HG02885 (cell line): ENCODE data around the gene AP1M2.

Experiments
- ATAC-seq: cut with Tn5 transposase; IDR thresholded peaks from one replicate; pipeline ENCODE4 v1.9.1; 2021; ENCODE audit warnings: mild to moderate bottlenecking; ENCODE audit not compliant: unreplicated experiment, poor library complexity

AP1M2 gene

GRCh38 chr19:10587022-10587838, at the start of gene AP1M2:
Gene AP1M2 (minus strand): TSS chr19:10587312. CDS start chr19:10587231, 81 bp downstream.
- no peak for ATAC-seq

DNA sequence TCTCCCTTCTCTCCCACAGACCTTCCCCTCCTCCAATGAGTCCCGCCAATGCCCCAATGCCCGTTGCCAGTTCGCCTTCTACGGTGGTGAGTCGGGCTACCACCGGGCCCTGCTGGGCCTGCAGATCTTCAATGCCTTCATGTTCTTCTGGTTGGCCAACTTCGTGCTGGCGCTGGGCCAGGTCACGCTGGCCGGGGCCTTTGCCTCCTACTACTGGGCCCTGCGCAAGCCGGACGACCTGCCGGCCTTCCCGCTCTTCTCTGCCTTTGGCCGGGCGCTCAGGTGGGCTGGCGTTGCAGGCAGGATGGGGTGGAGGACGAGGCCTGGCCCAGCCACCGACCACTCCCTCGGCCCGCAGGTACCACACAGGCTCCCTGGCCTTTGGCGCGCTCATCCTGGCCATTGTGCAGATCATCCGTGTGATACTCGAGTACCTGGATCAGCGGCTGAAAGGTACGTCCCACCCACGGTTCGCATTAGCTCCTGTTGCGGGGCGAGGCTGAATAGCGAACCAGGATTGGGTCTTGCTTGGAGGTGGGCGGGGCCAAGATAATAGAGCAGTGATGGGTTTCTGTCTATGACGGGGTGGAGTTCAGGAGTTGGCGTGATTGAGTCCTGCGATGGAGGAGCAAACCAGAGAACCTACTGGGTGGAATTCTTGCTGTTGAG, 49.3 kb upstream of the AP1M2 start:
- ATAC-seq, result no peak

DNA sequence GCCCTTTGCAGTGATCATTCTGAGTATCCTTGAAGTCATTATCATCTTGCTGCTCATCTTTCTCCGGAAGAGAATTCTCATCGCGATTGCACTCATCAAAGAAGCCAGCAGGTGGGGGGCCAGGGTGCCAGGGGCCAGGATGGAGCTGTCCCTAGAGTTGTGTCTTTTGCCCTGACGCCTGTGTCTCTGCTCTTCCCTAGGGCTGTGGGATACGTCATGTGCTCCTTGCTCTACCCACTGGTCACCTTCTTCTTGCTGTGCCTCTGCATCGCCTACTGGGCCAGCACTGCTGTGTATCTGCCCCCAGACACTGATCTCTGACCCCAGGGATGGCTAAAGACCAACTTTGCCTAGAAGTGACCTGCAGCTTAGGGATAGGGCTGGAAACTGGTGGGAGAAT, 47.9 kb upstream of the AP1M2 start:
- no peak for ATAC-seq

DNA sequence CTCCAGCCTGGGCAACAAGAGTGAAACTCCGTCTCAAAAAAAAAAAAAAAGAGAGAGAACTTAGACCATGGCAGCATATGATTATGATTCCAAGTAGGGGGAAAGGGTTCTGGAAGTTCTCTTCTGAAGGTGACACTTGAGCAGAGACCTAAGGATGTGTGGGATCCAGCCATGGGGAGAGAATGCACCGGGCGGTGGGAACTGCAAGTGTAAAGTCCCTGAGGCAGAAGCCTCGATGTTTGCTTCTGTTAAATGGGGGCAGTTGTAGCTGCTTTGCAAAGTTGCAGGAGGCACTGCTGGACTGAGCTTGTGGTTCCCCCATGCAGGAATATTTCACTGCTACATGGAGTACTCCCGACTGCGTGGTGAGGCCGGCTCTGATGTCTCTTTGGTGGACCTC, 47.3 kb upstream of the AP1M2 start:
- ATAC-seq, result no peak

GRCh38 chr19:10631874-10632273, 44.8 kb upstream of the AP1M2 start:
- ATAC-seq, result no peak

GRCh38 chr19:10625762-10626138, 38.6 kb upstream of the AP1M2 start:
- ATAC-seq, result no peak

DNA sequence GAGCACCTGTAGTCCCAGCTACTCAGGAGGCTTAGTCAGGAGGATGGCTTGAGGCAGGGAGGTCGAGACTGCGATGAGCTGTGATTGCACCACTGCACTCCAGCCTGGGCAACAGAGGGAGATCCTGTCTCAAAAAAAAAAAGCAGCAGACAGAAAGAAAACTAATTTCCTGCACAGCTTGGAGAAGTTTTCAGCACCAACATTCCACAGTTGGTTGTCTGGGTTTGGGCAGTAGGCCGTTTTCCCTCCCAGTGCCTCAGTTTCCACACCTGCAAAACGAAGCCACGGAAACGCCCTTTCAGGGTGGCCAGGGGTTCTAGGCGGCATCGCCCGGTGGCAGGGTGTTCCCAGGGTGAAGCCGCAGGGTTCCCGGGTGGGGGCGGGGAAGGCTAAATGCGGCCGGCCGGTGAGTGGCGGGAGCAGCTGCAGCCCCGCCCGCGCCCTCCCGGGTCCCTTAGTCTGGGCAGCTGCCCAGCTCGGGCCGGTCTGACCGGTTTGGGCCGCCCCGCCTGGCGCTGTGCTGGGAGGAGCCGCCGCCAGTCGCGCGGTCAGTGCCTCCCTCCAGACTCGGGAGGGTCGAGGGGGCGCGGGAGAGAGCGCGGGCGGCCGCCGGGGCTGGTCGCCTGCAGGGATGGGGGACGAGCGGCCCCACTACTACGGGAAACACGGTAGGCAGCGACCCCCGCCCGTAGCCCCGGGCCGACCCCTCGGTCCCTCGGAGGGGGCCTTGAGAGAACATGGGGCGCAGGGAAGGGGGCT, 38.1 kb upstream of the AP1M2 start, which contains the start of gene SLC44A2:
Gene SLC44A2, plus strand, starts transcription at position 551 of the 759 bp plus-strand sequence. Its CDS starts 81 bp downstream, at position 632.
- ATAC-seq, result no peak

- ATAC-seq, result no peak
Observed at GRCh38 chr19:10624585-10624984, 37.5 kb upstream of the AP1M2 start.

DNA sequence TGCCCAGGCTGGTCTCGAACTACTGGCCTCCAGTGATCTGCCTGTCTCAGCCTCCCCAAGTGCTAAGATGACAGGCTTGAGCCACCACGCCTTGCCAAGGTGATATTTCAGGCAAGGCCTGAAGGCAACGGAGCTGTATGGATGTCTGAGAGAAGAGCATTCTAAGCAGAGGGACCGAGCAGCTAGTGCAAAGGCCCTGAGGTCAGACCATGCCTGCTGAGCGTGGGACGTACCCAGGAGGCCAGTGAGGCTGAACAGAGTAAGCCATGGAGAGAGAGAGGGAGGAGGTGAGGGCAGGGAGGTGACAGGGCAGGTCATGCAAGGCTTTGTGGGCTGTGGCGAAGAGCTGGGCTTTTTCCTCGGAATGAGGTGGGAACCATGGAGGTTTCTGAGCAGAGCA, 34.9 kb upstream of the AP1M2 start:
- no peak for ATAC-seq

DNA sequence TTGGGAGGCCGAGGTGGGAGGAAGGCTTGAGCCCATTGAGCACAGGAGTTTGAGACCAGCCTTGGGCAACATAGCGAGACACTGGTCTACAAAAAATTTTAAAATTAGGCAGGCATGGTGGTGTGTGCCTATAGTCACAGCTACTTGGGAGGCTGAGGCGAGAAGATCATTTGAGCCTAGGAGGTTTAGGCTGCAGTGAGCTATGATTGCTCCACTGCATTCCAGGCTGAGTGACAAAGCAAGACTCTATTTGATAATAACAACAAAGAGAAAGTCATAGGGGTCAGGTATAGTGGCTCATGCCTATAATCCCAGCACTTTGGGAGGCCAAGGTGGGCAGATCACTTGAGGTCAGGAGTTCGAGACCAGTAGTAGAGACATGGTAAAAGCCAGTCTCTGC, 33.7 kb upstream of the AP1M2 start:
- ATAC-seq, result no peak

GRCh38 chr19:10618846-10619245, 31.7 kb upstream of the AP1M2 start:
- no peak for ATAC-seq

GRCh38 chr19:10617409-10618121, 30.5 kb upstream of the AP1M2 start:
- ATAC-seq, result no peak

DNA sequence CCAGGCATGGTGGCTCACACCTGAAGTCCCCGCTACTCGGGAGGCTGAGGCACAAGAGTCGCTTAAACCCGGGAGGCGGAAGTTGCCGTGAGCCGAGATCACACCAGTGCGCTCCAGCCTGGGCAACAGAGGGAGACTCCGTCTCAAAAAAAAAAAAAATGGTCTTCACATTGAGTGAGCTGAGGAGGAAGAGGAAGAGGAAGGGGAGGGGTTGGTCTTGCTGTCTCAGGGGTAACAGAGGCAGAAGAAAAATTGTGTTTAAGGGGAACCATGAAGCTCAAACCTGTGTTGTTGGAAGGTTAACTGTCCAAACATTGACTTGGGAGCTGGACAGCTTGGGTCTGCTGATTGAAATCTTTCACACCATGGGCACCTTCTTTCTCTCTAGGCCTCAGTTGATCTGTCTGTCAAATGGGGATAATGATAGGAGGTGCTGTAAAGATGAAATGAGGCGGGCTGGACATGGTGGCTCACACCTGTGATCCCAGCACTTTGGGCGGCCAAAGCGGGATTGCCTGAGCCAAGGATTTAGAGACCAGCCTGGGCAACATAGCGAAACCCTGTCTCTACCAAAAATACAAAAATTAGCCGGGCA, 28.4 kb upstream of the AP1M2 start:
- no peak for ATAC-seq

DNA sequence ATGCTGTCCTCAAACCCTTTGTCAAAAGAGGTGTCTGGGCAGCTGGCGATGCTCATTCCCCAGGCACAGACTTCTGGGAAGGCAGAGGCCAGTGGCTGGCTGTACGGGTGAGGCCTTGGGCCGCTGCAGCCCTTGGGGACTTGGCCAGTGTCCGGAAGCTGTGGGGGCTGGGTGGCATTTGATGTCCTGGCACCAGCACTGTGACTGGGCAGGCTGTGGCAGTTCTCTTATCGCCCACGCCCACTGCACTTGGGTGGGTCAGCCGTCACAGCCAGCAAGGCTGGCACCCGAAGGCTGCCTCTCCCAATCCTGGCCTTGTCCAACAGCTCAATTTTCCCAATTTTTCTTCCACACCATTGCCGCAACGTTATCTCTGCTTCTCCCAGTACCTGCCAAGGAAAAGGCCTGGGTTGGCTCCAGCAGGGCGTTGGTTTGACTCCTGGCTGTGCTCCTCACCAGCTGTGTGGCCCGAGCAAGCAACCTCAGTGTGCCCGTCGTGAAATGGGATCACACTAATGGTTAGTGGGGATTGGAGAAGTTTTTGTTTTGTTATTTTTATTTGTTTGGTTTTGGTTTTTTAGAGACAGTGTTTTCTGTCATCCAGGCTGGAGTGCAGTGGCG, 25.5 kb upstream of the AP1M2 start:
- no peak for ATAC-seq

DNA sequence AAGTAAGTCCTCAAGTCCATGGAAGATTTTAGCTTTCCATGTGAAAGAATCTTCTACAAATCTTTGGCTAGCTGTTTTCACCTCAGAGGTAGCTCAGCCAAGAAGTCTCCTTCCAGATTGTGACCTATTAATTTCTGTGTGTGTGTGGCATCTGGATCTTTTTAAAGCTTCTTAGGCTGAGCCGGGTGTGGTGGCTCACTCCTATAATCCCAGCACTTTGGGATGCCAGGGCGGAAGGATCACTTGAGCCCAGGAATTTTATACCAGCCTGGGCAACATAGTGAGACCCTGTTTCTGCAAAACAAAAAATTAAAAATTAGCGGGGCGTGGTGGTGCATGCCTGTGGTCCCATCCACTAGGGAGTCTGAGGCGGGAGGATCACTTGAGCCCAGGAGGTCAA, 24.8 kb upstream of the AP1M2 start:
- no peak for ATAC-seq

DNA sequence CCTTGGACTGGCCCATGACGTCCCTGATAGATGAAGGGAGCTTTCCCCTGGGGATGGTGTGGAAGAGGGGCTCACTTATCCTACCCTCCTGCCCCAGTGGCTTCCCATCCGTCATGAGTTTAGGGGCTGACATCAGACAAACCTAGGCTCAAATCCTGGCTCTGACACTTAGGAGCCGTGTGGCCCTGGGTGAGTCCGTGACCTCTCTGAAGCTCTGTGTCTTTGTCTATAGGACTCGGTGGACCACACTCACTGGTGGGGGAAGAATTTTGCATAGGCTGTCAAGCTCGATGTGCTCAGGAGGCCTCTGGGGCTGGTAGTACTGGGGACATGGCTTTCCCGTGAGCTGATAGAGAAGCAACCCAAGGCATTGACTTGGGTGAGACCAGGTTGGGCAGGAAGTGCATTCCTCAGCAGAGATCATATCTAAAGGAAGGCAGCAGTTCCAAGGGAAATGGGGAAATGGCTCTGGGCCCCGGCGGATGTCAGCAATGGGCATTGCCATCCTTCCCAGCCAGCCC, 17.4 kb upstream of the AP1M2 start:
- no peak for ATAC-seq

DNA sequence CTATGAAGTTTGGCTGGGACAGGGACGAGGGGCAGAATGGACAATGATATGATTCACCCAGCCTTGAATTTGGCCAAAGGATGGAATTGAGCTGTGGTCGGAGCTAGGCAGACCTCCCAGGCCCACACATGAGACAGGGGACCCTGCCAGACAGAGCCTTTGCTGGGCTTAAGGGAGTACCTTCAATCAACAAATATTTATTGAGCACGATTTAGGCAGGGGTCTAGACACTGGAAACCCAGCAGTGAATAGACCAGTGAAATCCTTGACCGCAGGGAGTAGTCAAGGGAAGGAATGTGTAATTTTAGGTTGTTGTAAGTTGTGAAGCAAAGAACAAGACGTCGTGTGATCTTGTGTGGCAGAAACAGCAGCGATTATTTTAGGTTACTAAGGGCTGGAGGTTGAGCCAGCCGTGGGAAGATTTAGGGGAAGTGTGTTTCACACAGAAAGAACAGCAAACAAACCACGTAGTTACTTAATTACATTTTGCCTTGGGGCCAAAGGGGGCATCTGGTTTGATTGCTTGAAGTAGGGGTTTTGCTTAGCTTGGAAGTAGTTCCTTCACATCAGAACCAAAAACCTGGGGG, 16.9 kb upstream of the AP1M2 start:
- ATAC-seq, result no peak

GRCh38 chr19:10603084-10603872, 16.2 kb upstream of the AP1M2 start:
- ATAC-seq, result peak; percentile 42
